GM12891 (cell line): ENCODE measurements around the gene ERN1.

ENCODE experiments used
- DNase-seq: peaks from one replicate; pipeline ENCODE4 v3.0.0; 2011; ENCODE audit warnings: low spot score; ENCODE audit not compliant: insufficient read length
- FAIRE-seq: peaks from 2 replicates; lab custom pipeline; 2011; peaks lifted over from hg19 to GRCh38; lab: Jason Lieb, UNC
- PAX5 ChIP-seq: IDR thresholded peaks from 2 replicates; pipeline ENCODE4 v1.6.1; 2011; ENCODE audit warnings: low read length, moderate library complexity, mild to moderate bottlenecking; ENCODE audit not compliant: insufficient read depth, severe bottlenecking
- POLR2A ChIP-seq: IDR thresholded peaks from 2 replicates; pipeline ENCODE4 v1.6.1; 2011; ENCODE audit warnings: low read depth, low read length, control low read depth
- POLR2AphosphoS5 ChIP-seq: IDR thresholded peaks from 2 replicates; pipeline ENCODE4 v1.6.1; 2011; ENCODE audit warnings: low read depth, low read length, control low read depth
- POU2F2 ChIP-seq: IDR thresholded peaks from 2 replicates; pipeline ENCODE4 v1.6.1; 2011; ENCODE audit warnings: low read depth, mild to moderate bottlenecking, control low read depth, low read length, moderate library complexity
- SPI1 ChIP-seq: IDR thresholded peaks from 2 replicates; pipeline ENCODE4 v1.6.1; 2011; ENCODE audit warnings: low read depth, low read length, control low read depth
- TAF1 ChIP-seq: IDR thresholded peaks from 2 replicates; pipeline ENCODE4 v1.6.1; 2011; ENCODE audit warnings: low read depth, low read length, control low read depth

The ERN1 gene

DNA sequence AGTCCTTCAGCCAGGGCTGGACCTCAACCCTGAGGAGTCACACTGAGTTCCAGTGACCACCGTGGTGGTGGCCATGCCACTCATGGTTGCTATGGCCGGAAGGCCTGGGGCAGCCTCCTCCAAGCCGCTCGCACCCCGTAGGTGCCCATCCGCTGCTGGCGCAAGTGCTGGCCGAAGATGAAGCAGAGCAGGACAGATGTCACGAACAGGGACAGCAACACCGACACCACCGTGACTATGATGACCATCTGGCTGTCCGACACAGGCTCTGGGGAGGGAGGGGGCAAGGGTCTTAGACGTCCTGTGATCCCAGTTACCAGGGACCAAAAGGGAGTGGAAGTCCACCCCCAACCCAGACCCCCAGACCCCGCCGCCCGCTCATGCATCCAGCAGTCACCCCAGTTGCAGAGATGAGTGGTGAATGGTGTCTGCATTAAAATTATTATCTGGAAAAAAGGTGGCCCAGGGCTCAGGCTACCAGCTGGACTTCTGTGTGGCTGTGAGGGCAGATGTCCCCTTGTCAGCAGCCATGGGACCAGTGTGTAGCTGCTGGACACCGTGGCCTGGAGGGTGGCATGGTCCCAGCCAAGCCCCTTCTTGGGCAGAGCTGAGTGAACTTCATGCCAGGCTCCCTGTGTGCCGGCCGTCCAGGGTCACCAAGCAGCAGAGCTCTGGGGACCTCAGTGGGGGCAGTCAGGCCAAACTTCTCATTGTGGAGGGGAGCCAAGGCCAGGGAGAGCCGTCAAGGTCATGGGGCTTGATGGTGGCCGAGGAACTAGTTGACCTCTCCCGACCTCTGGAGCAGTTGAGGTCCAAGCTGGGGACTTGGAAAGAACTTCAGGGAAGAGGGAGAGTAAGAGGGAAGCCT lies 127.1 kb downstream of the ERN1 start:
- TF ChIP-seq TAF1 (no peak), SPI1 (no peak), POU2F2 (no peak), POLR2A (no peak), PAX5 (no peak), POLR2AphosphoS5 (no peak)
- FAIRE-seq (no peak), DNase-seq (no peak)

DNA sequence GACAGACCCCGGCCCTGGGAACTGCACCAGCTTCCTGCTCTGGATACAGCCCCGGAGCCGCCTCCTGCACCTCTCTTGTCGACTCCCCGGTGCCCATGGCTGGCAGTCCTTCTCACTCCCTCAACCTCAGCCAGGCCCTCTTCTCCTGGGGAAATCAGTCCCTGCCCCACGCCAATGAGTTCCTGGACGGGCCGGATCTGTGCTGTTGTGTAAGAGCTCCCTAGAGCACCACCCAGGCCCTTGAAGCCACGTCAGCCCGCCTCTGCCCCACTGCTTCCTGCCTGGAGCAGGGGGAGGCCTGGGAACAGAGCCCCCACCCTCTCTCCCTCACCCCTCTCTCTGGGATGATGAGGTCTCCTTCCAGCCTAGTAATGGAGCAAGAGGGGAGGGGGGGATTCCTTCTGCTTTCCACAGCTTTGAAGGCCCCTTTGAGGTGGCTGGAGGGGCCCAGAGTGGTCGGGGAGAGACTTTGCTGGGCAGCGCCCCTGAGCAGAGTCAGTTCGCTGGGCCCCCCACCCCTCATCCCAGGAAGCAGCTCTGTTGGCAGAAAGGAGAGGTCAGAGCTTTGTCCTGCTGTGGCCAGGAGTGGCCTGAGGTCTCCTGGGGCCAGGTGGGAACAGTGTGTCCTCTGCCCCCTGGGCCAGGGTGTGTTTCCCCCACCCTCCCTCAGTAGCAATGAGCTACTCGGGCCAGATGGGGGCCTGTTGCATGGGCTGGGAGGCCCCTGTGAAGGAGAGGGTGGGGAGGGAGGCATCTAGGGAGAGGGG lies 128.0 kb downstream of the ERN1 start:
- DNase-seq (no peak), FAIRE-seq (no peak)
- TF ChIP-seq POU2F2 (no peak), PAX5 (no peak), POLR2A (no peak), TAF1 (no peak), POLR2AphosphoS5 (no peak)

GRCh38 chr17:64001091-64001579 lies 128.8 kb downstream of the ERN1 start:
- TF ChIP-seq SPI1: no peak
- no peak for TF ChIP-seq TAF1
- TF ChIP-seq POU2F2: no peak
- no peak for TF ChIP-seq POLR2A
- TF ChIP-seq PAX5: no peak
- no peak for TF ChIP-seq POLR2AphosphoS5
- FAIRE-seq: no peak
- DNase-seq: no peak

GRCh38 chr17:63999680-64000531 lies 130.0 kb downstream of the ERN1 start:
- peak; percentile 92 for FAIRE-seq
- 0 out of 2 replicates have a peak, but pooled peaks have one; percentile 49 for TF ChIP-seq POU2F2
- TF ChIP-seq TAF1: no peak
- DNase-seq: no peak

- FAIRE-seq (peak; percentile 61), DNase-seq (no peak)
- TF ChIP-seq POU2F2: no peak
- TF ChIP-seq TAF1: no peak
- no peak for TF ChIP-seq SPI1
- no peak for TF ChIP-seq PAX5
- no peak for TF ChIP-seq POLR2A
- no peak for TF ChIP-seq POLR2AphosphoS5
These were observed 130.9 kb downstream of the ERN1 start for GRCh38 chr17:63998721-63999679.

DNA sequence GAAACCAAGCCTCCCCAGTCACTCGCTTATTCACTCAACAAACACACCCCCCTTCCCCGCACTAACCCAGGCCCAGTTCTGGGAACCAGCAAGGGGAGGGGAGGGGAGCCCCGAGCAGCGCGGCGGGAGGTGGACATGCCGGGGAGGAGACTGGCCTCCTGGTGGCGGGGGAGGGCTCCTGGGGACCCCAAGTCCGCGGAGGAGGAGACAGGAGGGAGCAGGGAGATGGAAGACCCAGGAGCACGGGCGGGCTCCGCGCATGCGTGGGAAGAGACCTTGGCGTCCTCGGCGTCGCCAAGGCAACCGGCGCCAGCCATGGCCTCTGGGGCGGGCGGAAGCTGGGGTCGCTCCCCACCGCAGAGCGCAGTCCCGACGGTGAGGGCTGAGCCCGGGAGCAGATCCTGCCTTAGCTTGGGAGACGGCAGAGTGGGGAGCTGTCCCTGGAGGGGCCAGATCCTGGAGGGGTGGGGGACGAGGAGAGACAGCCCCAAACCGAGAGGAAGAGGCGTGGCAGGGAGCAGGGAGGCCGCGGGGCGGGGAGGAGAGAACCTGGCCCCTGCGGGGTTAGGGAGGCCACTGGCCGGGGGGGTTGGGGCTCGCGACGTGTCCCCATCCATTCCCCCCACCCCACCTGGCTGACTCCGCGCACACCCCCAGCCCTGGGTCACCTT lies 131.8 kb downstream of the ERN1 start, which contains the start of gene PRR29:
Gene PRR29 (plus strand): TSS at position 302 of the 671 bp plus-strand sequence. CDS start 14 bp downstream, at position 316.
- DNase-seq: peak; percentile 93
- TF ChIP-seq POLR2AphosphoS5: no peak
- no peak for TF ChIP-seq SPI1
- peak; percentile 96 for FAIRE-seq

DNA sequence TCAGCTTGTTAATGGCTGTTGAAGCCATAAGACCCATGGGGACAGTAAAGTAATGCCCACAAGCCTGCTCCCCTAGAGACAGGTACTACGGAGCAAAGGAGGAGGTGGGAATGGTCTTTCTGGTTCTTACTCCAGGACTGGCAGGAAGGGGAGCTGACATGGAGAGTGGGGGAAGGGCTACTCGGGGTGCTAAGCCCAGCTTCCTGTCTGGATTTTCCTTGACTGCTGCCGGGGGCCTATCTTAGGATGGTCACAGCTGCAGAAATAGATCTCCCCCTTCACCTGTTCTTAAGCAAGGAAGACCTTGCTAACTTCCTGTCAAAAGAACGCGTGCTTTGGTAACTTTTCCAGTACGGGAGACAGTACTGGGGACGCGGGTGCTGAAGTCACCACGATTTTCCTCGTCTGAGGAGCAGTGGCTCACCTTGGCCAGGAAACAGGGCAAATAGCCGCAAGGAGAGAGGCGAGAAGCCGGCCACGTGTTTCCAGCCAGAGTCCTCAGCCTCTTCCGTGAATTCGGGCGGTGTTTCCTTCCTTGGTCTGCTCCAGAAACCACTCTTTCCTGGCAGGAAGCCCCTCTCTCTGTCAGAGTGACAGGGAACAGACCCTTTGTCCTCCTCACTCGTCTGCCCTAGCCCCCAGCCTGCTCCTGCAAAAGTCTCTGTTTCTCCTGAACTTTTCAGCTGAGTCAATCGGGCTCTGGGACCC lies 132.4 kb downstream of the ERN1 start:
- TF ChIP-seq SPI1 (no peak), POLR2AphosphoS5 (no peak), PAX5 (no peak), POU2F2 (no peak), POLR2A (no peak), TAF1 (no peak)
- DNase-seq (no peak), FAIRE-seq (no peak)
